MCF 10A (cell line): ENCODE measurements around the gene GAR1. TPM values are rescaled to one million over a fixed set of nuclear protein-coding genes. Genes with fewer than 3 reads are reported as not detected.
"Not testable (repeated sequence)": the region's sequence is repeated elsewhere in the genome, so short reads cannot be mapped to it uniquely, and the experiment has no call there.

Experiments used
- BruUV-seq: library from RNA; stranded (reverse); fragments of 400-500 nt; replicated peaks from 2 replicates; lab custom pipeline; 2021; lab: Mats Ljungman, UMichigan
- CTCF ChIA-PET: fragments of 300-600 bp; sonication (Branson Sonifier 250); formaldehyde crosslinking; extraction: SDS; loops from one replicate; lab custom pipeline; 2021; ENCODE audit warnings: antibody characterized with exemption, inconsistent platforms; lab: Yijun Ruan, JAX
- POLR2A ChIA-PET: fragments of 300-600, 350-650 bp; sonication (Branson Sonifier 250); formaldehyde crosslinking; extraction: SDS; loops from one replicate; lab custom pipeline; 2020; ENCODE audit warnings: antibody characterized with exemption, inconsistent platforms; lab: Yijun Ruan, JAX
- DNase-seq: peaks from one replicate; pipeline ENCODE4 v3.0.0-alpha.2; 2018; ENCODE audit not compliant: unreplicated experiment
- H3K27ac Mint-ChIP-seq: one replicate; pipeline ENCODE4 v1.8.0; 2022; ENCODE audit warnings: mild to moderate bottlenecking, low read depth, mixed read lengths; ENCODE audit not compliant: unreplicated experiment
- H3K27me3 Mint-ChIP-seq: one replicate; pipeline ENCODE4 v1.8.0; 2022; ENCODE audit warnings: mixed read lengths; ENCODE audit not compliant: insufficient read depth, unreplicated experiment
- H3K36me3 Mint-ChIP-seq: one replicate; pipeline ENCODE4 v1.8.0; 2022; ENCODE audit warnings: mild to moderate bottlenecking, moderate library complexity, mixed read lengths; ENCODE audit not compliant: insufficient read depth, unreplicated experiment
- H3K4me1 Mint-ChIP-seq: one replicate; pipeline ENCODE4 v1.8.0; 2022; ENCODE audit warnings: mixed read lengths; ENCODE audit not compliant: insufficient read depth, unreplicated experiment
- H3K4me3 Mint-ChIP-seq: one replicate; pipeline ENCODE4 v1.8.0; 2022; ENCODE audit warnings: mild to moderate bottlenecking, moderate library complexity, mixed read lengths; ENCODE audit not compliant: unreplicated experiment
- H3K9me3 Mint-ChIP-seq: one replicate; pipeline ENCODE4 v1.8.0; 2022; ENCODE audit warnings: mixed read lengths; ENCODE audit not compliant: unreplicated experiment
- intact Hi-C: fragments of 100-400 bp; cut with micrococcal nuclease; formaldehyde crosslinking; loops from 2 replicates; pipeline ENCODE4 v1.14.1; 2022
- total RNA-seq: library from RNA; stranded (reverse); gene quantifications from 2 replicates; pipeline ENCODE4 v1.2.3, GENCODE V29; 2022
- TF ChIP-seq, protein P1 (sequence below): fragments of 200-600 bp; IDR thresholded peaks from one replicate; pipeline ENCODE4 v1.8.0; 2022; ENCODE audit warnings: antibody characterized with exemption, mild to moderate bottlenecking; ENCODE audit not compliant: unreplicated experiment

Gene GAR1
- total RNA-seq, 1 experiment from 2014 or later = 28.7 TPM

DNA sequence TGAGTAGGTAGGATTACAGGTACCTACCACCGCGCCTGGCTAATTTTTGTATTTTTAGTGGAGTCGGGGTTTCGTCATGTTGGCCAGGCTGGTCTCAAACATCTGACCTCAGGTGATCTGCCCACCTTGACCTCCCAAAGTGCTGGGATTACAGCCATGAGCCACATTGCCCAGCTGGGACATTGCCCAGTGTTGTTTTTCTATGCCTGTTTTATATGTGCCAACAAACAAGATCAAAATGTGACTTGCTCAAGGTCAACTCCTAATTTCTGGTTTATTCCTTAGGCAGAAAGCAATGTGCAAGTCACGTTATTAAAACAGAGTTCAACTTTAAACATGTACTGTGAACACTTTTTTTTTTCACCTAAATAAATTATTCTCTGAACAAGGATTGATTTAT lies 35.0 kb downstream of the GAR1 start:
- no peaks in the 10 kb centered on the region for H3K9me3 Mint-ChIP-seq
- H3K27ac Mint-ChIP-seq = no peak overlapping the region
- CTCF ChIA-PET = no interaction called here
- no TSS peak for BruUV-seq
- no peaks in the 10 kb centered on the region for H3K27me3 Mint-ChIP-seq
- H3K4me1 Mint-ChIP-seq = no peaks in the 10 kb centered on the region
- no peak for DNase-seq
- POLR2A ChIA-PET = no interaction called here
- intact Hi-C loops = no loop called here
- no peak overlapping the region for H3K4me3 Mint-ChIP-seq
- TF ChIP-seq, protein P1, sequence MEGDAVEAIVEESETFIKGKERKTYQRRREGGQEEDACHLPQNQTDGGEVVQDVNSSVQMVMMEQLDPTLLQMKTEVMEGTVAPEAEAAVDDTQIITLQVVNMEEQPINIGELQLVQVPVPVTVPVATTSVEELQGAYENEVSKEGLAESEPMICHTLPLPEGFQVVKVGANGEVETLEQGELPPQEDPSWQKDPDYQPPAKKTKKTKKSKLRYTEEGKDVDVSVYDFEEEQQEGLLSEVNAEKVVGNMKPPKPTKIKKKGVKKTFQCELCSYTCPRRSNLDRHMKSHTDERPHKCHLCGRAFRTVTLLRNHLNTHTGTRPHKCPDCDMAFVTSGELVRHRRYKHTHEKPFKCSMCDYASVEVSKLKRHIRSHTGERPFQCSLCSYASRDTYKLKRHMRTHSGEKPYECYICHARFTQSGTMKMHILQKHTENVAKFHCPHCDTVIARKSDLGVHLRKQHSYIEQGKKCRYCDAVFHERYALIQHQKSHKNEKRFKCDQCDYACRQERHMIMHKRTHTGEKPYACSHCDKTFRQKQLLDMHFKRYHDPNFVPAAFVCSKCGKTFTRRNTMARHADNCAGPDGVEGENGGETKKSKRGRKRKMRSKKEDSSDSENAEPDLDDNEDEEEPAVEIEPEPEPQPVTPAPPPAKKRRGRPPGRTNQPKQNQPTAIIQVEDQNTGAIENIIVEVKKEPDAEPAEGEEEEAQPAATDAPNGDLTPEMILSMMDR = no peak
- H3K36me3 Mint-ChIP-seq = no peaks in the 10 kb centered on the region

DNA sequence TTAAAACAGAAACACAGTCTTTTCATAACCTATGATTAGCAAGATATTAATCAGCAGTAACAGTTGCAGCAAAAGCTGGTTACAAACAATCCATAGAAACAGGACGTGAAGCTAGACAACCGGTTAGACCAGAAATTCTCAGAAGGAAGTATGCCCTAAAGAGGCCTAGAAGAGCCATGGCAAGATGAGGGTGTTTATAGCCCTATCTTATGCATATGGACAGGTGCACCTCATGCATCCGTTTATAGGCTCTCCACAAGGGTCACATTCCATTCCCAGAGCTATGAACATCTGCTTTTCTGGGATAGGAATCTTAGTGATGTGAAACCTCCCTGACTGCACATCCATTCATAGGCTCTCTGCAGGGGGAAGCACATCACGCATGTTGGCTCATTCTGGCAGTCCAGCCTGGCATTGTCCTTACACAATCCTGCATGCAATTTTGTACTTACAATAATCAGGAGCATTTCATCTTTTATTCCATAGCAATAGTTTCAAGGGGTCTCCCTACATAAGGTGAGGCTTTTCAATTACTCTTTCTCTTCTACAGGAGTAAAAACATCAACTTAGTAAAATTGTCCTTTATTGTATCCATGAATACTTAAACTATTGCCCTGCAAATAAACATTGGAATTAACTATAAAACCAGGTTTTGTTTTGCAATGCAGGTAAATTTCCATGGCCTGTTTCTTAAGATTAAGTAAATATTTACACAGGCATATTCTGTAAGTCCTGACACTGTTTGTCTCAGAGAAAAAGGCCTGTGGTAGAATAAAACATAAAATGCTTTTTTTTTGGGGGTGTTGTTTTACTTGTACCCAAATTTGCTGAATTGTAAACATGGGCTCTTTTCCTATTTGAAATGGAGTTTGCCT lies 44.1 kb downstream of the GAR1 start:
- DNase-seq, H3K4me1 Mint-ChIP-seq, H3K9me3 Mint-ChIP-seq, CTCF ChIA-PET, H3K36me3 Mint-ChIP-seq, POLR2A ChIA-PET, intact Hi-C loops, H3K4me3 Mint-ChIP-seq, BruUV-seq, H3K27me3 Mint-ChIP-seq, H3K27ac Mint-ChIP-seq: not testable (repeated sequence)

DNA sequence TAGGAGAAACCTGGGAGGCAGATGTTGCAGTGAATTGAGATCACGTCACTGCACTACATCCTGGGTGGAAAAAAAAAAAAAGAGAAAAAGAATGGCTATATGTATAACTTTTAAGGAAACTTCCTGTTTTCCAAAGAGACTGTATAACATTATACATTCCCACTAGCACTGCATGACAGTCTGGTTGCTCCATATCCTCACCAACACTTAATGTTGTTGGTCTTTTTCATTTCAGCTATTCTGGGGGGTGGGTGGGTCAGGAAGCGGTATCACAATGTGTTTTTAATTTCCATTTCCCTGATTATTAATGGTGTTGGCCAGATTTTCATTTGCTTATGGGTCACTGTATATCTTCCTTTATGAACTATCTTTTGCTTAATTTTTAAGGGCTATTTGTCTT lies 45.7 kb downstream of the GAR1 start:
- BruUV-seq = no TSS peak
- ChIA-PET CTCF (interaction anchor here (0.7 kb wide), 1 partner anchor 1276 kb away, joined by 3 read pairs; no protein-coding TSS in a partner anchor), POLR2A (no interaction called here)
- Mint-ChIP-seq H3K4me1 (no peaks in the 10 kb centered on the region), H3K27me3 (no peaks in the 10 kb centered on the region), H3K4me3 (no peak overlapping the region), H3K27ac (no peak overlapping the region), H3K9me3 (peaks cover 7% of the 10 kb centered on the region), H3K36me3 (no peaks in the 10 kb centered on the region)
- TF ChIP-seq, protein P1 = no peak
- intact Hi-C loops = no loop called here
- DNase-seq = no peak

DNA sequence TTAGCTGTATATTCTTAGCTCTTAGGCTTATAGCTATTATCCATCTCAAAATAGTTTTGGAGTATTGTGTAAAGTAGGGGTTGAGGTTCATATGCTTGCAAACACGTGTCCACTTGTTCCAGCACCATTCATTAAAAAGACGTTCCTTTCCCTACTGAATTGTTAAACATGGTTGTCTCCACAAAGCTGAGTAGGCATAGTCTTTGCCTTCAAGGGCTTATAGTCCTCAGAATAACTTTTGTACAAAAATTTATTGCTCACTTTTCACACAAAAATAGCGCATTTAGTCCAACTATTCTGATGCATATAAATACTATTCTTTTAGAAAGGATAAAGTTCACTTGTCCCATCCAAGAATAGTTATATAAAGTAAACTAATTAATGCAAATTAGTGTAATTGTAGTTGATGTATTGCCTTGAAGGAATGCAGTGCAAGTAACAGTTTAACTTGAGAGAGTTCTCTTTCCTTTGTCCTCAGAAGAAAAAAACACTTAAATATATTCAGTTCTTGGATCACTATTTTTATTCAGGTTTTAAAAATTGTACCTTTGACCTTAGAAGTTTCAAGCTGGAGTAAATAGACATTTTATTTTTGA lies 46.5 kb downstream of the GAR1 start:
- Mint-ChIP-seq H3K4me1 (no peaks in the 10 kb centered on the region), H3K9me3 (peaks cover 7% of the 10 kb centered on the region), H3K27ac (no peak overlapping the region), H3K4me3 (no peak overlapping the region), H3K36me3 (no peaks in the 10 kb centered on the region), H3K27me3 (no peaks in the 10 kb centered on the region)
- intact Hi-C loops = no loop called here
- TF ChIP-seq, protein P1 = no peak
- ChIA-PET CTCF (no interaction called here), POLR2A (no interaction called here)
- no TSS peak for BruUV-seq
- DNase-seq = no peak
